IMR-90 (cell line): ENCODE data around the gene RMC1.

Source experiments
- CTCF ChIP-seq: conservative IDR thresholded peaks from 2 replicates; pipeline ENCODE4 v1.5.1; 2012; ENCODE audit warnings: mild to moderate bottlenecking, low read depth, low read length, improper control_type of control experiment
- POLR2A ChIP-seq: IDR thresholded peaks from 2 replicates; pipeline ENCODE4 v1.6.1; 2012; ENCODE audit warnings: mild to moderate bottlenecking, low read depth, low read length

- TF ChIP-seq POLR2A, result no peak
- TF ChIP-seq CTCF, result peak; percentile 79
These were observed 4.4 kb upstream of the RMC1 start for GRCh38 chr18:23498877-23499276.
